ENCODE data around the gene GABBR2. TPM values are rescaled to one million over a fixed set of nuclear protein-coding genes. Genes with fewer than 3 reads are reported as not detected.

GABBR2 gene
- total RNA-seq, 3 donors from 2014 or later: not detected

- Histone ChIP-seq H3K27me3 (no peaks in the 10 kb centered on the region), H3K27ac (no peak overlapping the region), H3K4me3 (no peak overlapping the region), H3K4me1 (no peaks in the 10 kb centered on the region), H3K36me3 (no peaks in the 10 kb centered on the region), H3K9me3 (no peaks in the 10 kb centered on the region)
- no peak for DNase-seq (ENCODE audit: low spot score in 2 of 2)
- intact Hi-C loops (cut with DNase I; ENCODE audit: low total_unique reads): no loop called here
- TF ChIP-seq CTCF (IDR thresholded peaks at IDR 0.05) (no peak), POLR2AphosphoS5 (IDR thresholded peaks at IDR 0.05) (no peak), POLR2A (IDR thresholded peaks at IDR 0.05) (no peak)
These were observed 302.3 kb downstream of the GABBR2 start for GRCh38 chr9:98406469-98406868.

GRCh38 chr9:98404237-98404636 lies 304.5 kb downstream of the GABBR2 start:
- Histone ChIP-seq H3K27ac (no peak overlapping the region), H3K9me3 (no peaks in the 10 kb centered on the region), H3K4me3 (no peak overlapping the region), H3K36me3 (no peaks in the 10 kb centered on the region), H3K27me3 (peaks cover 0 to 6% of the 10 kb centered on the region in 2 donors), H3K4me1 (no peaks in the 10 kb centered on the region)
- TF ChIP-seq POLR2A (IDR thresholded peaks at IDR 0.05) (no peak), CTCF (IDR thresholded peaks at IDR 0.05) (no peak), POLR2AphosphoS5 (IDR thresholded peaks at IDR 0.05) (no peak)
- DNase-seq (ENCODE audit: low spot score in 2 of 2): no peak
- intact Hi-C loops (cut with DNase I; ENCODE audit: low total_unique reads): no loop called here

GRCh38 chr9:98403715-98404114 lies 305.0 kb downstream of the GABBR2 start:
- Histone ChIP-seq H3K4me1 (no peaks in the 10 kb centered on the region), H3K9me3 (no peaks in the 10 kb centered on the region), H3K27me3 (peaks cover 0 to 8% of the 10 kb centered on the region in 2 donors), H3K36me3 (no peaks in the 10 kb centered on the region), H3K4me3 (no peak overlapping the region), H3K27ac (no peak overlapping the region)
- DNase-seq (ENCODE audit: low spot score in 2 of 2): no peak
- intact Hi-C loops (cut with DNase I; ENCODE audit: low total_unique reads): no loop called here
- no peak for TF ChIP-seq CTCF (IDR thresholded peaks at IDR 0.05)
- no peak for TF ChIP-seq POLR2A (IDR thresholded peaks at IDR 0.05)
- no peak for TF ChIP-seq POLR2AphosphoS5 (IDR thresholded peaks at IDR 0.05)

- no peaks in the 10 kb centered on the region for H3K4me1 ChIP-seq
- TF ChIP-seq POLR2A (IDR thresholded peaks at IDR 0.05): no peak
- no peak for TF ChIP-seq CTCF (IDR thresholded peaks at IDR 0.05)
- no peak for TF ChIP-seq POLR2AphosphoS5 (IDR thresholded peaks at IDR 0.05)
- no peak overlapping the region for H3K27ac ChIP-seq
- intact Hi-C loops (cut with DNase I; ENCODE audit: low total_unique reads): no loop called here
- DNase-seq (ENCODE audit: low spot score in 2 of 2): no peak
- no peak overlapping the region for H3K4me3 ChIP-seq
- H3K36me3 ChIP-seq: no peaks in the 10 kb centered on the region
- H3K27me3 ChIP-seq: peaks cover 0 to 12% of the 10 kb centered on the region in 2 donors
- H3K9me3 ChIP-seq: no peaks in the 10 kb centered on the region
These were observed 306.5 kb downstream of the GABBR2 start for GRCh38 chr9:98402019-98402840.

- Histone ChIP-seq H3K9me3 (no peaks in the 10 kb centered on the region), H3K27ac (no peak overlapping the region), H3K4me1 (no peaks in the 10 kb centered on the region), H3K27me3 (peaks cover 0 to 12% of the 10 kb centered on the region in 2 donors), H3K36me3 (no peaks in the 10 kb centered on the region), H3K4me3 (no peak overlapping the region)
- intact Hi-C loops (cut with DNase I; ENCODE audit: low total_unique reads): no loop called here
- TF ChIP-seq POLR2AphosphoS5 (IDR thresholded peaks at IDR 0.05) (no peak), POLR2A (IDR thresholded peaks at IDR 0.05) (no peak), CTCF (IDR thresholded peaks at IDR 0.05) (no peak)
- no peak for DNase-seq (ENCODE audit: low spot score in 2 of 2)
These were observed 307.4 kb downstream of the GABBR2 start for GRCh38 chr9:98401140-98402018.

All from breast epithelium (tissue), 4 donors.